ENCODE data around the gene TRAPPC3L.

The TRAPPC3L gene

GRCh38 chr6:116577486-116577885, 32.0 kb upstream of the TRAPPC3L start:
- TF ChIP-seq CTCF (IDR thresholded peaks at IDR 0.05; ENCODE audit: low read depth, low read length) = no peak

GRCh38 chr6:116575227-116575626, 29.7 kb upstream of the TRAPPC3L start:
- no peak overlapping the region for H3K4me3 ChIP-seq (replicated peaks in 1 of 2; ENCODE audit: low read depth in 2 of 2, low read length in 2 of 2)
- TF ChIP-seq CTCF (IDR thresholded peaks at IDR 0.05; ENCODE audit: low read depth, low read length) = no peak
- no peak for DNase-seq (ENCODE audit: low read depth in 2 of 2)

More at GRCh38 chr6:116577486-116577885, 32.0 kb upstream of the TRAPPC3L start:
- H3K4me3 ChIP-seq (replicated peaks in 1 of 2; ENCODE audit: low read depth in 2 of 2, low read length in 2 of 2) = no peak overlapping the region
- DNase-seq (ENCODE audit: low read depth in 2 of 2) = no peak

GRCh38 chr6:116572162-116572561, 26.7 kb upstream of the TRAPPC3L start:
- peak overlapping the region; percentile 79 to 83 for H3K4me3 ChIP-seq (replicated peaks in 1 of 2; ENCODE audit: low read depth in 2 of 2, low read length in 2 of 2)
- DNase-seq (ENCODE audit: low read depth in 2 of 2) = peak; percentile 45 to 46
- TF ChIP-seq CTCF (IDR thresholded peaks at IDR 0.05; ENCODE audit: low read depth, low read length) = no peak

GRCh38 chr6:116571683-116572000, 26.2 kb upstream of the TRAPPC3L start:
- TF ChIP-seq CTCF (IDR thresholded peaks at IDR 0.05; ENCODE audit: low read depth, low read length) = no peak
- DNase-seq (ENCODE audit: low read depth in 2 of 2) = no peak
- H3K4me3 ChIP-seq (replicated peaks in 1 of 2; ENCODE audit: low read depth in 2 of 2, low read length in 2 of 2) = peak overlapping the region; percentile 79 to 83

- DNase-seq (ENCODE audit: low read depth in 2 of 2) = peak; percentile 100
- H3K4me3 ChIP-seq (replicated peaks in 1 of 2; ENCODE audit: low read depth in 2 of 2, low read length in 2 of 2) = peak within 1 kb of the TSS; percentile 79 to 83
- no peak for TF ChIP-seq CTCF (IDR thresholded peaks at IDR 0.05; ENCODE audit: low read depth, low read length)
Measured at GRCh38 chr6:116570856-116571682, 25.6 kb upstream of the TRAPPC3L start, which contains the start of gene RWDD1. RWDD1 (plus strand) TSS chr6:116571504; CDS start chr6:116571583, 79 bp downstream.

- DNase-seq (ENCODE audit: low read depth in 2 of 2) = no peak
- TF ChIP-seq CTCF (IDR thresholded peaks at IDR 0.05; ENCODE audit: low read depth, low read length) = no peak
- no peak overlapping the region for H3K4me3 ChIP-seq (replicated peaks in 1 of 2; ENCODE audit: low read depth in 2 of 2, low read length in 2 of 2)
Measured at GRCh38 chr6:116568821-116569755, 23.6 kb upstream of the TRAPPC3L start.

All from cardiac fibroblast (primary cell).